ENCODE measurements around the gene CST6. TPM values are rescaled to one million over a fixed set of nuclear protein-coding genes. Genes with fewer than 3 reads are reported as not detected.

Gene CST6
- polyA plus RNA-seq, 3 donors: 0.41 TPM; not detected in 2

- Mint-ChIP-seq H3K27me3 (ENCODE audit: low read depth in 3 of 3) (peaks cover 9 to 18% (median 14%) of the 10 kb centered on the region in 3 donors), H3K27ac (peak overlapping the region in 1 of 7 donors; percentile 55), H3K4me1 (no peaks in the 10 kb centered on the region), H3K4me3 (no peak overlapping the region), H3K9me3 (peaks cover 0 to 11% (median 4%) of the 10 kb centered on the region in 7 donors), H3K36me3 (no peaks in the 10 kb centered on the region)
- no peaks in the 10 kb centered on the region for H4K20me1 ChIP-seq (ENCODE audit: insufficient read depth, low read length)
- H2AFZ ChIP-seq (ENCODE audit: insufficient read depth, low read depth, low read length, poor library complexity, severe bottlenecking): no peak overlapping the region
- H3K9ac ChIP-seq (ENCODE audit: insufficient read depth, low read length, poor library complexity, severe bottlenecking): no peak overlapping the region
- H3K27ac ChIP-seq (ENCODE audit: low read depth in 1 of 2, low read length in 2 of 2): no peak overlapping the region
- no peak overlapping the region for H3K4me3 ChIP-seq (replicated peaks in 1 of 3; ENCODE audit: low read depth in 2 of 3, low read length in 3 of 3)
- TF ChIP-seq, protein P1, sequence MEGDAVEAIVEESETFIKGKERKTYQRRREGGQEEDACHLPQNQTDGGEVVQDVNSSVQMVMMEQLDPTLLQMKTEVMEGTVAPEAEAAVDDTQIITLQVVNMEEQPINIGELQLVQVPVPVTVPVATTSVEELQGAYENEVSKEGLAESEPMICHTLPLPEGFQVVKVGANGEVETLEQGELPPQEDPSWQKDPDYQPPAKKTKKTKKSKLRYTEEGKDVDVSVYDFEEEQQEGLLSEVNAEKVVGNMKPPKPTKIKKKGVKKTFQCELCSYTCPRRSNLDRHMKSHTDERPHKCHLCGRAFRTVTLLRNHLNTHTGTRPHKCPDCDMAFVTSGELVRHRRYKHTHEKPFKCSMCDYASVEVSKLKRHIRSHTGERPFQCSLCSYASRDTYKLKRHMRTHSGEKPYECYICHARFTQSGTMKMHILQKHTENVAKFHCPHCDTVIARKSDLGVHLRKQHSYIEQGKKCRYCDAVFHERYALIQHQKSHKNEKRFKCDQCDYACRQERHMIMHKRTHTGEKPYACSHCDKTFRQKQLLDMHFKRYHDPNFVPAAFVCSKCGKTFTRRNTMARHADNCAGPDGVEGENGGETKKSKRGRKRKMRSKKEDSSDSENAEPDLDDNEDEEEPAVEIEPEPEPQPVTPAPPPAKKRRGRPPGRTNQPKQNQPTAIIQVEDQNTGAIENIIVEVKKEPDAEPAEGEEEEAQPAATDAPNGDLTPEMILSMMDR (IDR thresholded peaks at IDR 0.05): no peak
- H3K36me3 ChIP-seq (replicated peaks in 1 of 2; ENCODE audit: control insufficient read depth in 1 of 2, insufficient read depth in 2 of 2, low read length in 2 of 2): no peaks in the 10 kb centered on the region
- DNase-seq: no peak
- no peaks in the 10 kb centered on the region for H3K79me2 ChIP-seq (ENCODE audit: insufficient read depth, low read length)
- H3K27me3 ChIP-seq (ENCODE audit: control insufficient read depth in 2 of 2, insufficient read depth in 2 of 2, low read length in 2 of 2): peaks cover 0 to 3% of the 10 kb centered on the region in 2 donors
- H3K4me1 ChIP-seq (ENCODE audit: control insufficient read depth in 1 of 2, insufficient read depth in 2 of 2, low read length in 2 of 2): no peaks in the 10 kb centered on the region
- H3K4me2 ChIP-seq (replicated peaks; ENCODE audit: extremely low read depth, low read length, poor library complexity, severe bottlenecking): no peak overlapping the region
- intact Hi-C loops (cut with micrococcal nuclease): no loop called here
- H3K9me3 ChIP-seq (replicated peaks in 1 of 2; ENCODE audit: control insufficient read depth in 1 of 2, insufficient read depth in 1 of 2, low read length in 2 of 2): no peaks in the 10 kb centered on the region
- 93% methylated on average over 7 of the region's 9 CpGs for WGBS (ENCODE audit: insufficient coverage)
Measured at GRCh38 chr11:66035653-66036333, 24.0 kb downstream of the CST6 start.

GRCh38 chr11:66036334-66036710, 24.5 kb downstream of the CST6 start:
- Histone ChIP-seq H3K27me3 (ENCODE audit: control insufficient read depth in 2 of 2, insufficient read depth in 2 of 2, low read length in 2 of 2) (peaks cover 0 to 3% of the 10 kb centered on the region in 2 donors), H3K9ac (ENCODE audit: insufficient read depth, low read length, poor library complexity, severe bottlenecking) (no peak overlapping the region), H4K20me1 (ENCODE audit: insufficient read depth, low read length) (no peaks in the 10 kb centered on the region), H3K79me2 (ENCODE audit: insufficient read depth, low read length) (no peaks in the 10 kb centered on the region), H2AFZ (ENCODE audit: insufficient read depth, low read depth, low read length, poor library complexity, severe bottlenecking) (no peak overlapping the region), H3K4me3 (replicated peaks in 1 of 3; ENCODE audit: low read depth in 2 of 3, low read length in 3 of 3) (no peak overlapping the region), H3K4me1 (ENCODE audit: control insufficient read depth in 1 of 2, insufficient read depth in 2 of 2, low read length in 2 of 2) (no peaks in the 10 kb centered on the region), H3K4me2 (replicated peaks; ENCODE audit: extremely low read depth, low read length, poor library complexity, severe bottlenecking) (no peak overlapping the region), H3K27ac (ENCODE audit: low read depth in 1 of 2, low read length in 2 of 2) (no peak overlapping the region), H3K36me3 (replicated peaks in 1 of 2; ENCODE audit: control insufficient read depth in 1 of 2, insufficient read depth in 2 of 2, low read length in 2 of 2) (no peaks in the 10 kb centered on the region), H3K9me3 (replicated peaks in 1 of 2; ENCODE audit: control insufficient read depth in 1 of 2, insufficient read depth in 1 of 2, low read length in 2 of 2) (no peaks in the 10 kb centered on the region)
- Mint-ChIP-seq H3K4me1 (no peaks in the 10 kb centered on the region), H3K36me3 (no peaks in the 10 kb centered on the region), H3K9me3 (peaks cover 0 to 11% (median 4%) of the 10 kb centered on the region in 7 donors), H3K27ac (no peak overlapping the region), H3K4me3 (no peak overlapping the region), H3K27me3 (ENCODE audit: low read depth in 3 of 3) (peaks cover 8 to 17% (median 14%) of the 10 kb centered on the region in 3 donors)
- TF ChIP-seq, protein P1 (IDR thresholded peaks at IDR 0.05): no peak
- intact Hi-C loops (cut with micrococcal nuclease): no loop called here
- WGBS (ENCODE audit: insufficient coverage): 90% methylated on average over 2 of the region's 5 CpGs
- DNase-seq: no peak
